Erythroblast (primary cell): ENCODE measurements around the gene ZNF507.
A peak's percentile ranks its signal among the peaks of the same experiment; 100 is the strongest.

Source experiments
- DNase-seq, 2 experiments: peaks; one replicate each; lab custom pipeline; 2025; lab: John Stamatoyannopoulos, UW
- GATA1 ChIP-seq: IDR thresholded peaks from 2 replicates; pipeline ENCODE4 v1.6.1; 2011; ENCODE audit warnings: low read depth, mild to moderate bottlenecking, control low read depth, low read length, moderate library complexity
- POLR2A ChIP-seq: IDR thresholded peaks from 2 replicates; pipeline ENCODE4 v1.6.1; 2011; ENCODE audit warnings: mild to moderate bottlenecking, low read length

The ZNF507 gene

GRCh38 chr19:32345261-32346207, at the start of gene ZNF507:
ZNF507 (plus strand) TSS chr19:32345610; CDS start chr19:32352831, 7,221 bp downstream.
- peak; percentile 87 to 91 for DNase-seq
- TF ChIP-seq POLR2A (peak; percentile 54), GATA1 (no peak)

- TF ChIP-seq GATA1 (no peak), POLR2A (no peak)
- DNase-seq: no peak
Measured at GRCh38 chr19:32296694-32297093, 48.7 kb upstream of the ZNF507 start.

GRCh38 chr19:32302778-32303177, 42.6 kb upstream of the ZNF507 start:
- DNase-seq: no peak
- TF ChIP-seq POLR2A (no peak), GATA1 (no peak)

- TF ChIP-seq GATA1: no peak
- no peak for TF ChIP-seq POLR2A
- no peak for DNase-seq
Measured at GRCh38 chr19:32303193-32303592, 42.2 kb upstream of the ZNF507 start.

GRCh38 chr19:32307591-32307990, 37.8 kb upstream of the ZNF507 start:
- TF ChIP-seq GATA1 (no peak), POLR2A (no peak)
- DNase-seq: no peak

GRCh38 chr19:32308431-32309077, 36.9 kb upstream of the ZNF507 start:
- DNase-seq: no peak
- no peak for TF ChIP-seq GATA1

- no peak for DNase-seq
- TF ChIP-seq GATA1: no peak
- no peak for TF ChIP-seq POLR2A
Measured at GRCh38 chr19:32309711-32310390, 35.6 kb upstream of the ZNF507 start.

GRCh38 chr19:32311371-32311770, 34.0 kb upstream of the ZNF507 start:
- DNase-seq: no peak
- TF ChIP-seq POLR2A (no peak), GATA1 (no peak)

- TF ChIP-seq POLR2A (no peak), GATA1 (no peak)
- DNase-seq: no peak
Measured at GRCh38 chr19:32313569-32314265, 31.7 kb upstream of the ZNF507 start.

- no peak for DNase-seq
- TF ChIP-seq POLR2A (no peak), GATA1 (no peak)
Measured at GRCh38 chr19:32316034-32316433, 29.4 kb upstream of the ZNF507 start.

- TF ChIP-seq POLR2A (no peak), GATA1 (no peak)
- no peak for DNase-seq
Measured at GRCh38 chr19:32317086-32317485, 28.3 kb upstream of the ZNF507 start.

- no peak for DNase-seq
- TF ChIP-seq GATA1 (no peak), POLR2A (no peak)
Measured at GRCh38 chr19:32318884-32319520, 26.4 kb upstream of the ZNF507 start.

- no peak for DNase-seq
Measured at GRCh38 chr19:32322541-32322940, 22.9 kb upstream of the ZNF507 start.

GRCh38 chr19:32324631-32325285, 20.7 kb upstream of the ZNF507 start:
- TF ChIP-seq POLR2A (no peak), GATA1 (no peak)
- DNase-seq: no peak

More at GRCh38 chr19:32322541-32322940, 22.9 kb upstream of the ZNF507 start:
- no peak for TF ChIP-seq GATA1
